BLaER1 treated with 17β-estradiol and CSF1 and Interleukin-3, amounts not matched to agents 10 nM and 100 nM (cell line): ENCODE data around the gene EMC6.

ENCODE experiments used
- H3K27ac ChIP-seq, 11 experiments: shearing (Covaris generic); formaldehyde crosslinking; 2 replicates each; pipeline ENCODE4 v1.8.1; 2022
- H3K27me3 ChIP-seq, 11 experiments: shearing (Covaris generic); formaldehyde crosslinking; 2 replicates each; pipeline ENCODE4 v1.8.1; 2022
- H3K36me3 ChIP-seq, 11 experiments: shearing (Covaris generic); formaldehyde crosslinking; 2 replicates each; pipeline ENCODE4 v1.8.1; 2022
- H3K4me1 ChIP-seq, 10 experiments: shearing (Covaris generic); formaldehyde crosslinking; 2 replicates each; pipeline ENCODE4 v1.8.1; 2022
- H3K4me2 ChIP-seq, 11 experiments: shearing (Covaris generic); formaldehyde crosslinking; 2 replicates each; pipeline ENCODE4 v1.8.1; 2022
- H3K4me3 ChIP-seq, 10 experiments: shearing (Covaris generic); formaldehyde crosslinking; 2 replicates each; pipeline ENCODE4 v1.8.1; 2022
- H3K9ac ChIP-seq, 11 experiments: shearing (Covaris generic); formaldehyde crosslinking; 2 replicates each; pipeline ENCODE4 v1.8.1; 2022
- H3K9me3 ChIP-seq, 11 experiments: shearing (Covaris generic); formaldehyde crosslinking; replicated peaks in 1 of 11; 2 replicates each; pipeline ENCODE4 v1.8.1; 2022
- H4K20me1 ChIP-seq, 11 experiments: shearing (Covaris generic); formaldehyde crosslinking; 2 replicates each; pipeline ENCODE4 v1.8.1; 2022
- Cebpa-rat ChIP-seq, 11 experiments: shearing (Covaris generic); IDR thresholded peaks; 2 replicates each; pipeline ENCODE4 v1.8.1; 2022

EMC6 gene

GRCh38 chr17:3668279-3669084 is at the start of gene EMC6, which contains the start of gene TAX1BP3:
Gene EMC6, plus strand, starts transcription at chr17:3668812. Its CDS starts 335 bp downstream, at chr17:3669147.
Gene TAX1BP3, minus strand, starts transcription at chr17:3668578. Its CDS starts 52 bp downstream, at chr17:3668526.
- peak within 1 kb of the TSS; percentile 78 to 94 (median 90) for H3K27ac ChIP-seq
- peaks cover 20 to 53% (median 40%) of the 10 kb centered on the region in 11 experiments for H3K36me3 ChIP-seq
- H3K4me3 ChIP-seq, result peak within 1 kb of the TSS; percentile 88 to 98 (median 94)
- H3K27me3 ChIP-seq, result no peaks in the 10 kb centered on the region
- H3K9ac ChIP-seq, result peak within 1 kb of the TSS; percentile 85 to 97 (median 94)
- peaks cover 3 to 84% (median 69%) of the 10 kb centered on the region in 11 experiments; a peak in 19 of 22 replicates for H4K20me1 ChIP-seq
- no peaks in the 10 kb centered on the region for H3K9me3 ChIP-seq
- H3K4me2 ChIP-seq, result peak within 1 kb of the TSS; percentile 95 to 99 (median 96)
- H3K4me1 ChIP-seq, result peaks cover 31 to 48% (median 38%) of the 10 kb centered on the region in 10 experiments
- TF ChIP-seq Cebpa-rat (IDR thresholded peaks at IDR 0.05), result no peak

DNA sequence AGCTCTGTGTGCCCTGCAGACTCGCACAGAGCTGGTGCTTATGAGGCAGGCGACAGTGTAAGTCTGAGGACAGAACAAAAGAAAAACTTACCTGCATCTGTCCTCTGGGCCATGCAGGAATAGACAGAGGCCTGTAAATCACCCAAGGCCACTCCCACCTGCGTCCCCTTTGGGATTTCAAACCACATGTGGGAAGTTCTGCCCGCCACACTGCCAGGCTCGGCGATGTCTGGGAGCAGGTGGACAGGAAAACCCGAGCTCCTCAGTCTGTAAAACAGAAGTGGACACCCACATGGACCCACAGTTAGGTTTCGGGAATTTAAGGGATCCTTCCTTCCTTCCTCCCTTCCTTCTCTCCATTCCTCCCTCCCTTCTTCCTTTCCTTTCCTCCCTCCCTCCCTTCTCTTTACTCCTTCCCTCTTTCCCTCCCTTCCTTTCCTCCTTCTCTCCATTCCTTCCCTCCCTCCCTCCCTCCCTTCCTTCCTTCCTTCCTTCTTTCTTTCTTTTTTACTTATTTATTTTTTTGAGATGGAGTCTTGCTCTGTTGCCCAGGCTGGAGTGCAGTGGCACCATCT is 47.4 kb upstream of the EMC6 start:
- Histone ChIP-seq H3K27ac (no peak overlapping the region), H3K27me3 (no peaks in the 10 kb centered on the region), H3K4me3 (no peak overlapping the region), H3K9me3 (peaks cover 0 to 28% (median 15%) of the 10 kb centered on the region in 11 experiments; a peak in 19 of 22 replicates), H4K20me1 (peaks cover 0 to 8% (median 0%) of the 10 kb centered on the region in 11 experiments; a peak in 4 of 22 replicates), H3K36me3 (peaks cover 94 to 97% (median 96%) of the 10 kb centered on the region in 11 experiments), H3K9ac (no peak overlapping the region), H3K4me2 (peak overlapping the region in 3 of 11 experiments; percentile 21 to 40 (median 22); a peak in 2 of 22 replicates), H3K4me1 (peaks cover 0 to 14% (median 7%) of the 10 kb centered on the region in 10 experiments; a peak in 8 of 20 replicates)
- TF ChIP-seq Cebpa-rat (IDR thresholded peaks at IDR 0.05), result no peak

GRCh38 chr17:3622977-3623594 is 45.5 kb upstream of the EMC6 start:
- Histone ChIP-seq H3K4me3 (no peak overlapping the region), H3K9ac (no peak overlapping the region), H3K27me3 (no peaks in the 10 kb centered on the region), H4K20me1 (peaks cover 0 to 17% (median 0%) of the 10 kb centered on the region in 11 experiments; a peak in 4 of 22 replicates), H3K27ac (no peak overlapping the region), H3K9me3 (peaks cover 0 to 16% (median under 1%) of the 10 kb centered on the region in 11 experiments; a peak in 7 of 22 replicates), H3K4me1 (peaks cover 0 to 14% (median 7%) of the 10 kb centered on the region in 10 experiments; a peak in 8 of 20 replicates), H3K36me3 (peaks cover 90 to 97% (median 96%) of the 10 kb centered on the region in 11 experiments), H3K4me2 (no peak overlapping the region)
- no peak for TF ChIP-seq Cebpa-rat (IDR thresholded peaks at IDR 0.05)

DNA sequence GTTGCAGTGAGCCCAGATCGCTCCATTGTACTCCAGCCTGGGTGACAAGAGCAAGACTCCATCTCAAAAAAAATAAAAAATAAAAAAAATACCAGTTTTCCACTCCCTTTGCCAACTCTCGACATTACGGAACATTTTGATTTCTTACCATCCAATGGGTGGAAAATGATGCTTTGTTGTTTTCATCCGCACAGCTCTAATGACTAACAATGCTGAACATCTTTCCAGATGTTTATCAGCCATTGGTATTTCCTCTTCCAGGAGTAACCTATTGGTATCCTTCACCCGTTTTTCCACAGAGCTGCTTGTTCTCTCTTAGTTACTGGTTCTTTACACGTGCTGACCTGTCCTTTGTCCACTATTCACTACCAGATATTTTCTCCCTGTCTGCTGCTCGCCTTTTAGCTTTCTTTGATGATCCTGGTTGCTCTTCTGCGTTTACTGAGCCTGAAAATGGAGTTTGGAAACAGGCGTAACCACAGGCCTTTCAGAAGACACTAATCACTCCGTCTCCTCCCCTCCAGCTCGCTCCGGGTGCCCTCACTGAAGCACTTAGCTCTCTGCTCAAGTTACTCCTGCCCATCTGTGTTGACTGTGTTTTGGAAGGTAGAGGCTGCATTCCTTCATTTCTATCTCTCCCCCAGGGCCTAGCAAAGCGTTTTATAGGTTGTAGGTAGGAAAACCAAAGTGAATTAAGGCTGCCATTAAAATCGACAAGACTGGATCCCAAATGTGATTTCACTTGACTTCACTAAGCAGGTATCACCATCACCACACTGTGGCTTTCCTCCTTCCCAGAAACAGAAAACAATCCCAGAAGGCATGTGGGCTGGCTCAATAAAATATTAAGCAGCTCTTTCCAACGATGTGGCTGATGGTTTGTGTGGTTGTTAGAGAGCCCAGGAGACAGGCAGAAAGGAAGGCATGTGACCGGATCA is 41.5 kb upstream of the EMC6 start:
- H3K36me3 ChIP-seq, result peaks cover 77 to 96% (median 93%) of the 10 kb centered on the region in 11 experiments

DNA sequence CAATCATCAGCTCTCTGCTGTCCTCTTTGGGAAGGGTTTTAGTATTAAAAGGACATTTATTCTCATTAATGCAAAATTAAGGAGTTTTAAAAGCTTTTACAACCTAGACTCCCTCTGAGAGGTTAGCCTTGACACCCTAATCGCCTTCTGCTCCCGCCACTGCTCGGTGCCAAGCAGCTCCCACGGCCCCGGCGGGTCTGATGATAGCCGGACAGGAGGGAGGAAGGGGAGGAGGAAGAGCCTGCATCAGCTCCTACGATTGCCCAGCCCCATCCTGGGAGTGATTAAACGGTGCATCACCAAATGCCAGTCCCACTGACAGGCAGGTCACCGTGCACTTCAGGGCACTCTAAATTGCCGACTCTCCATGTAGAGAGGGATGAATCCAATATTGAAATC is 40.8 kb upstream of the EMC6 start:
- no peak overlapping the region for H3K27ac ChIP-seq
- no peaks in the 10 kb centered on the region for H3K9me3 ChIP-seq
- peaks cover 0 to 31% (median 21%) of the 10 kb centered on the region in 10 experiments; a peak in 18 of 20 replicates for H3K4me1 ChIP-seq
- TF ChIP-seq Cebpa-rat (IDR thresholded peaks at IDR 0.05), result no peak
- peaks cover 7 to 51% (median 15%) of the 10 kb centered on the region in 11 experiments; a peak in 13 of 22 replicates for H4K20me1 ChIP-seq
- H3K4me2 ChIP-seq, result no peak overlapping the region
- H3K36me3 ChIP-seq, result peaks cover 70 to 96% (median 90%) of the 10 kb centered on the region in 11 experiments
- no peaks in the 10 kb centered on the region for H3K27me3 ChIP-seq
- H3K9ac ChIP-seq, result no peak overlapping the region
- H3K4me3 ChIP-seq, result no peak overlapping the region

More for the DNA sequence above, 41.5 kb upstream of the EMC6 start:
- no peaks in the 10 kb centered on the region for H3K9me3 ChIP-seq
- H4K20me1 ChIP-seq, result peaks cover 7 to 45% (median 15%) of the 10 kb centered on the region in 11 experiments; a peak in 13 of 22 replicates
- H3K4me1 ChIP-seq, result peaks cover under 1 to 25% (median 18%) of the 10 kb centered on the region in 10 experiments
- H3K4me3 ChIP-seq, result no peak overlapping the region
- H3K27ac ChIP-seq, result no peak overlapping the region
- H3K9ac ChIP-seq, result no peak overlapping the region
- H3K27me3 ChIP-seq, result no peaks in the 10 kb centered on the region
- TF ChIP-seq Cebpa-rat (IDR thresholded peaks at IDR 0.05), result no peak
- H3K4me2 ChIP-seq, result no peak overlapping the region

GRCh38 chr17:3630781-3631180 is 37.8 kb upstream of the EMC6 start:
- peak overlapping the region in 9 of 11 experiments; percentile 29 to 62 (median 50); a peak in 11 of 22 replicates for H3K9ac ChIP-seq
- H3K27me3 ChIP-seq, result no peaks in the 10 kb centered on the region
- H3K36me3 ChIP-seq, result peaks cover 40 to 74% (median 68%) of the 10 kb centered on the region in 11 experiments
- no peaks in the 10 kb centered on the region; a peak in 3 of 22 replicates for H3K9me3 ChIP-seq
- peak overlapping the region in 10 of 11 experiments; percentile 42 to 71 (median 53); a peak in 16 of 22 replicates for H3K27ac ChIP-seq
- H3K4me1 ChIP-seq, result peaks cover 17 to 53% (median 44%) of the 10 kb centered on the region in 10 experiments
- H3K4me2 ChIP-seq, result peak overlapping the region in 6 of 11 experiments; percentile 19 to 81 (median 44); a peak in 11 of 22 replicates
- no peak for TF ChIP-seq Cebpa-rat (IDR thresholded peaks at IDR 0.05)
- peaks cover 7 to 52% (median 15%) of the 10 kb centered on the region in 11 experiments; a peak in 13 of 22 replicates for H4K20me1 ChIP-seq
- H3K4me3 ChIP-seq, result no peak overlapping the region

DNA sequence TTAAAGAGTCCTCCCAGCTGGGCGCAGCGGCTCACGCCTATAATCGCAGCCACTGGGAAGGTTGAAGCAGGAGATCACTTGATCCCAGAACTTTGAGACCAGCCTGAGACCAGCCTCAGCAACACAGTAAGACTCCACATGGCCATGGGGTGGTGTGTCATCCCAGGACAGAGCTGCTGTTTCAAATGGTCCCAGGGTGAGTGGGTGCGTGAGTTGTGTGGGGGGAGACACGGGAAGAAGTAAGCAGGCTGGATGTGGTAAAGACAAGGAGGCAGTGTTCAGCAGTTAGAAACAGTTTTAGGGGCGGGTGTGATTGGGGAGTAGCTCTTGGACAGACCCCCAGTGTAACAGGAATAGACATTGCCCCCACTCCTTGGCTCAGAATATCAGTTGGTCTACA is 36.3 kb upstream of the EMC6 start:
- Histone ChIP-seq H3K4me2 (peak overlapping the region in 6 of 11 experiments; percentile 21 to 81 (median 52); a peak in 9 of 22 replicates), H3K36me3 (peaks cover 25 to 59% (median 53%) of the 10 kb centered on the region in 11 experiments), H3K4me3 (no peak overlapping the region), H4K20me1 (peaks cover 7 to 53% (median 15%) of the 10 kb centered on the region in 11 experiments; a peak in 13 of 22 replicates), H3K4me1 (peaks cover 21 to 54% (median 48%) of the 10 kb centered on the region in 10 experiments), H3K27me3 (no peaks in the 10 kb centered on the region), H3K27ac (0 out of 22 replicates have a peak overlapping the region, but pooled peaks of 2 of the 11 experiments have one; percentile 11 to 20), H3K9ac (peak overlapping the region in 1 of 11 experiments; percentile 24; a peak in 3 of 22 replicates), H3K9me3 (no peaks in the 10 kb centered on the region; a peak in 3 of 22 replicates)
- no peak for TF ChIP-seq Cebpa-rat (IDR thresholded peaks at IDR 0.05)
